Measurements from ENCODE around the gene NBPF3.

- TF ChIP-seq CTCF (IDR thresholded peaks at IDR 0.05) (no peak), POLR2AphosphoS5 (IDR thresholded peaks at IDR 0.05) (no peak), POLR2A (IDR thresholded peaks at IDR 0.05) (no peak), EP300 (IDR thresholded peaks at IDR 0.05) (no peak)
These were observed 83.4 kb downstream of the NBPF3 start for GRCh38 chr1:21523297-21523813.

Measured in gastroesophageal sphincter (tissue), 3 donors.